CD1c-positive myeloid dendritic cell (primary cell): ENCODE results near the gene C11orf86.
"Not testable (repeated sequence)": the region's sequence is repeated elsewhere in the genome, so short reads cannot be mapped to it uniquely, and the experiment has no call there.

Experiments used
- DNase-seq: peaks from one replicate; pipeline ENCODE4 v3.0.0-alpha.2; 2016; ENCODE audit errors: extremely low spot score

The C11orf86 gene

GRCh38 chr11:66967670-66968425 lies 7.3 kb upstream of the C11orf86 start:
- DNase-seq, result peak; percentile 48

GRCh38 chr11:66969584-66970225 lies 5.4 kb upstream of the C11orf86 start:
- DNase-seq, result no peak

- DNase-seq, result peak; percentile 15
Measured at GRCh38 chr11:66970371-66970806, 4.7 kb upstream of the C11orf86 start.

GRCh38 chr11:66970807-66971442 lies 4.2 kb upstream of the C11orf86 start:
- DNase-seq, result peak; percentile 95

- DNase-seq, result no peak
Measured at GRCh38 chr11:66971488-66971887, 3.6 kb upstream of the C11orf86 start.

GRCh38 chr11:66973956-66974580 lies 1.0 kb upstream of the C11orf86 start:
- no peak for DNase-seq

- no peak for DNase-seq
Measured at GRCh38 chr11:66975405-66976027, 412 bp downstream of the C11orf86 start.

- DNase-seq, result peak; percentile 14
Measured at GRCh38 chr11:66976028-66976467, 944 bp downstream of the C11orf86 start.

GRCh38 chr11:66976925-66977324 lies 1.8 kb downstream of the C11orf86 start:
- DNase-seq, result no peak

GRCh38 chr11:66978229-66978628 lies 3.1 kb downstream of the C11orf86 start:
- DNase-seq, result no peak

- DNase-seq, result no peak
Measured at GRCh38 chr11:66978717-66979116, 3.6 kb downstream of the C11orf86 start.

GRCh38 chr11:66979336-66979980 lies 4.4 kb downstream of the C11orf86 start:
- no peak for DNase-seq

GRCh38 chr11:66981976-66982578 lies 7.0 kb downstream of the C11orf86 start:
- peak; percentile 62 for DNase-seq

GRCh38 chr11:66983275-66983924 lies 8.3 kb downstream of the C11orf86 start:
- DNase-seq, result no peak

GRCh38 chr11:66985508-66986177 lies 10.5 kb downstream of the C11orf86 start:
- DNase-seq, result no peak

- no peak for DNase-seq
Measured at GRCh38 chr11:66986178-66986545, 11.1 kb downstream of the C11orf86 start.

- DNase-seq, result no peak
Measured at GRCh38 chr11:66987158-66987620, 12.1 kb downstream of the C11orf86 start.

GRCh38 chr11:66987924-66988637 lies 13.0 kb downstream of the C11orf86 start:
- DNase-seq, result no peak

- not testable (repeated sequence) for DNase-seq
Measured at GRCh38 chr11:66988741-66989140, 13.6 kb downstream of the C11orf86 start.
